Measurements from ENCODE around the gene LY6G6C. TPM values are rescaled to one million over a fixed set of nuclear protein-coding genes. Genes with fewer than 3 reads are reported as not detected.

The LY6G6C gene
- total and polyA plus RNA-seq, 10 of the 15 experiments (the other 5 are each of a cell fraction or from before 2014, with no cell fraction given) = not detected

DNA sequence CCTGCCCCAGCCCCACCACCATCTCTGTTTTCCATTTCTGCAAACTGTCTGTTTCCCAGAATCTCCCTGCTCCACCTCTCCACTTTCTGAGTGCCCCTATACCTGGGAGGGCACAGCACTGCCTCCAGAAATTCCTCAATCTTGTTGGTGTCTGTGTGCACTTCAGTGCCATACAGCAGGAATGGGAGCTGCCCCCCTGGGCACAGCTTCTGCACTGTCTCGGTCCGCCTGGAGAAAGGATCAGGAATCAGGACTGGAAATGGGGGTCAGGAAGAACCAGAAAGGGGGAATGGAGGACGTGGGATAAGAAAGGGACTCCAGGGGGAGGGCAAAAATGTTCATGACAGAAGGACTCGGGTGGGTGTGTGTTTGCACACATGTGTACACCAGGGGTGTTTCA is 12.2 kb upstream of the LY6G6C start (continued):
- TF ChIP-seq RBBP5 (conservative IDR thresholded peaks at IDR 0.05) = no peak
- no peak for TF ChIP-seq MEF2A (IDR thresholded peaks at IDR 0.05; ENCODE audit: insufficient read depth, low read depth, low read length)
- TF ChIP-seq CHD4 (IDR thresholded peaks at IDR 0.05) = no peak
- TF ChIP-seq, protein P1, sequence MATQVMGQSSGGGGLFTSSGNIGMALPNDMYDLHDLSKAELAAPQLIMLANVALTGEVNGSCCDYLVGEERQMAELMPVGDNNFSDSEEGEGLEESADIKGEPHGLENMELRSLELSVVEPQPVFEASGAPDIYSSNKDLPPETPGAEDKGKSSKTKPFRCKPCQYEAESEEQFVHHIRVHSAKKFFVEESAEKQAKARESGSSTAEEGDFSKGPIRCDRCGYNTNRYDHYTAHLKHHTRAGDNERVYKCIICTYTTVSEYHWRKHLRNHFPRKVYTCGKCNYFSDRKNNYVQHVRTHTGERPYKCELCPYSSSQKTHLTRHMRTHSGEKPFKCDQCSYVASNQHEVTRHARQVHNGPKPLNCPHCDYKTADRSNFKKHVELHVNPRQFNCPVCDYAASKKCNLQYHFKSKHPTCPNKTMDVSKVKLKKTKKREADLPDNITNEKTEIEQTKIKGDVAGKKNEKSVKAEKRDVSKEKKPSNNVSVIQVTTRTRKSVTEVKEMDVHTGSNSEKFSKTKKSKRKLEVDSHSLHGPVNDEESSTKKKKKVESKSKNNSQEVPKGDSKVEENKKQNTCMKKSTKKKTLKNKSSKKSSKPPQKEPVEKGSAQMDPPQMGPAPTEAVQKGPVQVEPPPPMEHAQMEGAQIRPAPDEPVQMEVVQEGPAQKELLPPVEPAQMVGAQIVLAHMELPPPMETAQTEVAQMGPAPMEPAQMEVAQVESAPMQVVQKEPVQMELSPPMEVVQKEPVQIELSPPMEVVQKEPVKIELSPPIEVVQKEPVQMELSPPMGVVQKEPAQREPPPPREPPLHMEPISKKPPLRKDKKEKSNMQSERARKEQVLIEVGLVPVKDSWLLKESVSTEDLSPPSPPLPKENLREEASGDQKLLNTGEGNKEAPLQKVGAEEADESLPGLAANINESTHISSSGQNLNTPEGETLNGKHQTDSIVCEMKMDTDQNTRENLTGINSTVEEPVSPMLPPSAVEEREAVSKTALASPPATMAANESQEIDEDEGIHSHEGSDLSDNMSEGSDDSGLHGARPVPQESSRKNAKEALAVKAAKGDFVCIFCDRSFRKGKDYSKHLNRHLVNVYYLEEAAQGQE (IDR thresholded peaks at IDR 0.05; ENCODE audit: low read depth, low read length) = no peak
- TF ChIP-seq, protein P2, sequence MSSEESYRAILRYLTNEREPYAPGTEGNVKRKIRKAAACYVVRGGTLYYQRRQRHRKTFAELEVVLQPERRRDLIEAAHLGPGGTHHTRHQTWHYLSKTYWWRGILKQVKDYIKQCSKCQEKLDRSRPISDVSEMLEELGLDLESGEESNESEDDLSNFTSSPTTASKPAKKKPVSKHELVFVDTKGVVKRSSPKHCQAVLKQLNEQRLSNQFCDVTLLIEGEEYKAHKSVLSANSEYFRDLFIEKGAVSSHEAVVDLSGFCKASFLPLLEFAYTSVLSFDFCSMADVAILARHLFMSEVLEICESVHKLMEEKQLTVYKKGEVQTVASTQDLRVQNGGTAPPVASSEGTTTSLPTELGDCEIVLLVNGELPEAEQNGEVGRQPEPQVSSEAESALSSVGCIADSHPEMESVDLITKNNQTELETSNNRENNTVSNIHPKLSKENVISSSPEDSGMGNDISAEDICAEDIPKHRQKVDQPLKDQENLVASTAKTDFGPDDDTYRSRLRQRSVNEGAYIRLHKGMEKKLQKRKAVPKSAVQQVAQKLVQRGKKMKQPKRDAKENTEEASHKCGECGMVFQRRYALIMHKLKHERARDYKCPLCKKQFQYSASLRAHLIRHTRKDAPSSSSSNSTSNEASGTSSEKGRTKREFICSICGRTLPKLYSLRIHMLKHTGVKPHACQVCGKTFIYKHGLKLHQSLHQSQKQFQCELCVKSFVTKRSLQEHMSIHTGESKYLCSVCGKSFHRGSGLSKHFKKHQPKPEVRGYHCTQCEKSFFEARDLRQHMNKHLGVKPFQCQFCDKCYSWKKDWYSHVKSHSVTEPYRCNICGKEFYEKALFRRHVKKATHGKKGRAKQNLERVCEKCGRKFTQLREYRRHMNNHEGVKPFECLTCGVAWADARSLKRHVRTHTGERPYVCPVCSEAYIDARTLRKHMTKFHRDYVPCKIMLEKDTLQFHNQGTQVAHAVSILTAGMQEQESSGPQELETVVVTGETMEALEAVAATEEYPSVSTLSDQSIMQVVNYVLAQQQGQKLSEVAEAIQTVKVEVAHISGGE (CRISPR knock-in tag; IDR thresholded peaks at IDR 0.05) = no peak
- TF ChIP-seq GATAD2B (conservative IDR thresholded peaks at IDR 0.05; ENCODE audit: low read depth) = no peak
- no peak for TF ChIP-seq ZNF622 (IDR thresholded peaks at IDR 0.05)
- TF ChIP-seq TBL1XR1 (IDR thresholded peaks at IDR 0.05; ENCODE audit: low read depth, low read length) = no peak

All from GM12878 (cell line).